ENCODE measurements around the gene MPDZ. TPM values are rescaled to one million over a fixed set of nuclear protein-coding genes. Genes with fewer than 3 reads are reported as not detected.

MPDZ gene
- total and polyA plus RNA-seq, 12 donors = 28.0 to 100 (median 75.4) TPM

DNA sequence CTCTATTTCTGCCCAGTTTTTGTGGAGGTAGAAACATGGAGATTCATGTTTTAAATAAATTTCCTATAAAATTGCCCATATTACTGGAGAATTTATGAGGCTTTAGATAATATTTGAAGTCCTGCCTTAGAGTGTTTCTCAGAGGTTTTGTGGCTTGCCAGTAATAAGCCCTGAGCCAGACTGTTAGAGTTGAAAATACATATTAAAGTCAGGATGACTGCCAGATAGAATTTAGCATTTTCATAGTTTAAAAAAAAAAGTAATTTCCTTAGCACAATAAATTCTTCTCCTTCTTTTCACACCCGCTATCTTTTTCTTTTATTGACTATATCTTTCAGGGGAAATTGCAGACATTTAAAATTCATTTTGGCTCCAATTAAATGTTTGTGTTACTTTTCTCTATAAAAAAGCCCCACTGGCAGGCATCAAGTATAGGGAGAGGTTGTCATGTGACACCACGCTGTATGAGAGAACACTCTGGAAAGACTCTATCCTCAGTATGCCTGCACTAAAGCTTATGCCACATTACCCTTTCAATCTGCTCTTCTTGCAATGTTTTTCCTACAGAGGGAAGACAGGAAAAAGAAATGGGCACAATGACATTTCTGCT lies 135.2 kb downstream of the MPDZ start:
- DNase-seq = no peak
- 68 to 73% methylated on average over 2 of the region's 2 CpGs for WGBS, 2 donors
- no peak for ATAC-seq
- no peaks in the 10 kb centered on the region for H3K27me3 ChIP-seq
- no peak for TF ChIP-seq CTCF (IDR thresholded peaks at IDR 0.05)
- H3K36me3 ChIP-seq = peaks cover 0 to 62% (median 10%) of the 10 kb centered on the region in 9 donors
- H3K4me1 ChIP-seq = peaks cover 0 to 23% (median 9%) of the 10 kb centered on the region in 9 donors
- H3K9me3 ChIP-seq = no peaks in the 10 kb centered on the region
- no peak overlapping the region for H3K4me3 ChIP-seq
- intact Hi-C loops (cut with DNase I) = no loop called here
- no peak overlapping the region for H3K27ac ChIP-seq

- Histone ChIP-seq H3K27ac (no peak overlapping the region), H3K9me3 (no peaks in the 10 kb centered on the region), H3K4me1 (peaks cover 0 to 23% (median 9%) of the 10 kb centered on the region in 9 donors), H3K27me3 (no peaks in the 10 kb centered on the region), H3K36me3 (peaks cover 0 to 62% (median 14%) of the 10 kb centered on the region in 9 donors), H3K4me3 (no peak overlapping the region)
- 80 to 87% methylated on average over 5 of the region's 5 CpGs for WGBS, 2 donors
- intact Hi-C loops (cut with DNase I) = no loop called here
- DNase-seq (no peak), ATAC-seq (no peak)
- no peak for TF ChIP-seq CTCF (IDR thresholded peaks at IDR 0.05)
These were observed 136.2 kb downstream of the MPDZ start for GRCh38 chr9:13143281-13143680.

DNA sequence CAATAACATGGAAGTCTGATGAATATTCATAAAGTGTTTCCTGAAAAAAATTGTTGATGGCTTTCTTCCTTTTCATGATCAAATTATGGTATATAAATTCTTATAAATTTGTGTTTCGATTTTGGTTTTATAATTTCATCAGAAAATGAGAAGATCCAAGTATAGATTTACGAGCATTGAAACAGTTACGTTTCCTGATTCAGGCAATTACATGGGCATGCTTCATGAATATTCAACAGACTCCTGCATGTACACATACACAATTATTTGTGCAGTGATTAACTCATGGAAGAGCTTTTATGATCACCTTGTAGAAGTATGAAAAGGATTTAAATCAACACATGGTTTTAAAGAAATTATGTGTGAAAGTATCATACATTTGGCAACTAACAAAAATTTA lies 136.7 kb downstream of the MPDZ start:
- no peak for TF ChIP-seq CTCF (IDR thresholded peaks at IDR 0.05)
- no peaks in the 10 kb centered on the region for H3K27me3 ChIP-seq
- DNase-seq = no peak
- no peak for ATAC-seq
- H3K9me3 ChIP-seq = no peaks in the 10 kb centered on the region
- 96 to 97% methylated on average over 3 of the region's 3 CpGs for whole genome bisulfite sequencing, 2 donors
- no peak overlapping the region for H3K4me3 ChIP-seq
- H3K27ac ChIP-seq = no peak overlapping the region
- peaks cover 0 to 62% (median 17%) of the 10 kb centered on the region in 9 donors for H3K36me3 ChIP-seq
- peaks cover 0 to 23% (median 9%) of the 10 kb centered on the region in 9 donors for H3K4me1 ChIP-seq
- intact Hi-C loops (cut with DNase I) = no loop called here

DNA sequence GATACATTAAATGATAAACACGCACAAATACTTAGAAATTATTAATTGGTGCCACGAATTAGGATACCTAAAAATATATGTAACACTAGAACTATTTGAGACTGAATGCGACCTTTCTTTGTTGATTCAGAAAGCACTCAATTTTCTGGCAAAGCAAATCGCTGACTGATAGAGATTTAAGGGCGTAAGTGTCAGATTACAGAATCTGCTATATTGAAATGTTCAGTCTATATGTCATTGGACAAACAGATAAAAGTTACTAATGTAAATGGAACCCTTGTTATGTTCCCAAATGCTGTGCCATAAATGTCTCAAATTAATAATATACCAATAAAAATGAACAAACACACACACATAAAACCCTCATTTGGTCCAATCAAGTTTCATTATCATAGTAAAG lies 137.9 kb downstream of the MPDZ start:
- intact Hi-C loops (cut with DNase I) = no loop called here
- Histone ChIP-seq H3K36me3 (peaks cover 0 to 62% (median 16%) of the 10 kb centered on the region in 9 donors), H3K9me3 (no peaks in the 10 kb centered on the region), H3K27me3 (no peaks in the 10 kb centered on the region), H3K4me1 (peaks cover 0 to 23% (median 9%) of the 10 kb centered on the region in 9 donors), H3K27ac (no peak overlapping the region), H3K4me3 (no peak overlapping the region)
- ATAC-seq = no peak
- 67 to 79% methylated on average over 5 of the region's 5 CpGs for WGBS, 2 donors
- no peak for DNase-seq
- no peak for TF ChIP-seq CTCF (IDR thresholded peaks at IDR 0.05)
